HG03064 (cell line): ENCODE measurements around the gene ATOH8.

Experiments
- ATAC-seq: cut with Tn5 transposase; IDR thresholded peaks from one replicate; pipeline ENCODE4 v1.9.1; 2021; ENCODE audit warnings: low read depth; ENCODE audit not compliant: unreplicated experiment

ATOH8 gene

GRCh38 chr2:85718009-85718391 is 35.8 kb upstream of the ATOH8 start:
- no peak for ATAC-seq

- ATAC-seq: no peak
Observed at GRCh38 chr2:85718885-85719492, 34.8 kb upstream of the ATOH8 start.

GRCh38 chr2:85719609-85720240 is 34.1 kb upstream of the ATOH8 start:
- ATAC-seq: no peak

GRCh38 chr2:85720533-85720932 is 33.3 kb upstream of the ATOH8 start:
- ATAC-seq: no peak

GRCh38 chr2:85721641-85722040 is 32.1 kb upstream of the ATOH8 start:
- no peak for ATAC-seq

GRCh38 chr2:85722519-85722918 is 31.3 kb upstream of the ATOH8 start:
- no peak for ATAC-seq

- no peak for ATAC-seq
Observed at GRCh38 chr2:85723707-85724360, 30.0 kb upstream of the ATOH8 start.

GRCh38 chr2:85724731-85725181 is 29.0 kb upstream of the ATOH8 start:
- ATAC-seq: no peak

- no peak for ATAC-seq
Observed at GRCh38 chr2:85725451-85725850, 28.3 kb upstream of the ATOH8 start.

- no peak for ATAC-seq
Observed at GRCh38 chr2:85727798-85728197, 26.0 kb upstream of the ATOH8 start.

- no peak for ATAC-seq
Observed at GRCh38 chr2:85728342-85728741, 25.4 kb upstream of the ATOH8 start.

GRCh38 chr2:85728883-85729824 is 24.6 kb upstream of the ATOH8 start:
- no peak for ATAC-seq

GRCh38 chr2:85729825-85730510 is 23.8 kb upstream of the ATOH8 start:
- no peak for ATAC-seq

- no peak for ATAC-seq
Observed at GRCh38 chr2:85730686-85731230, 23.0 kb upstream of the ATOH8 start.

- ATAC-seq: no peak
Observed at GRCh38 chr2:85731606-85732005, 22.2 kb upstream of the ATOH8 start.

GRCh38 chr2:85732467-85733120 is 21.2 kb upstream of the ATOH8 start:
- ATAC-seq: no peak

GRCh38 chr2:85733121-85733960 is 20.4 kb upstream of the ATOH8 start:
- ATAC-seq: no peak

GRCh38 chr2:85734015-85734414 is 19.8 kb upstream of the ATOH8 start:
- no peak for ATAC-seq
